Psoas muscle (tissue), 8 donors: ENCODE data around the gene AIDA. TPM values are rescaled to one million over a fixed set of nuclear protein-coding genes. Genes with fewer than 3 reads are reported as not detected.
"Not testable (repeated sequence)": the region's sequence is repeated elsewhere in the genome, so short reads cannot be mapped to it uniquely, and the experiment has no call there.

ENCODE experiments used
- ATAC-seq, 4 donors: fragments of 200-7000 bp; cut with Tn5 transposase; one replicate each; pipeline ENCODE4 v1.9.1; 2020; ENCODE audit warnings: moderate library complexity in 3 of 4, mild to moderate bottlenecking in 2 of 4
- DNase-seq, 2 donors: peaks; one replicate each; pipeline ENCODE4 v3.0.0-alpha.2; 2020
- H3K27ac ChIP-seq: fragments of 200-600 bp; one replicate; pipeline ENCODE4 v1.8.0; 2022
- H3K27me3 ChIP-seq, 3 donors: fragments of 200-600 bp in 1 of 3; one replicate each; pipeline versions ENCODE4 v1.6.1 to v1.8.0; 2013 to 2022; ENCODE audit warnings: low read length in 2 of 3, mild to moderate bottlenecking in 2 of 3, moderate library complexity in 1 of 3; ENCODE audit not compliant: insufficient read depth in 3 of 3
- H3K36me3 ChIP-seq, 2 donors: fragments of 200-600 bp in 1 of 2; one replicate each; pipeline versions ENCODE4 v1.6.1 to v1.8.0; 2013 to 2022; ENCODE audit warnings: low read depth in 1 of 2, mild to moderate bottlenecking in 1 of 2, moderate library complexity in 1 of 2; ENCODE audit not compliant: insufficient read depth in 1 of 2
- H3K4me1 ChIP-seq: fragments of 200-600 bp; one replicate; pipeline ENCODE4 v1.8.0; 2022
- H3K4me3 ChIP-seq: fragments of 200-600 bp; one replicate; pipeline ENCODE4 v1.8.0; 2022; ENCODE audit warnings: mild to moderate bottlenecking
- H3K9me3 ChIP-seq: fragments of 200-600 bp; one replicate; pipeline ENCODE4 v1.8.0; 2022
- WGBS, 3 donors: extraction: QIAGEN DNeasy Blood & Tissue Kit; methylation state at CpG; one replicate each; pipeline versions ENCODE4 v1.1.6 to v1.1.7; 2013; 5-methylcytosine and 5-hydroxymethylcytosine counted together
- intact Hi-C, 2 donors: fragments of 100-400 bp; cut with DNase I; formaldehyde crosslinking; loops; one replicate each; pipeline versions ENCODE4 v1.11.0 to v1.14.2; 2022
- polyA plus RNA-seq, 3 donors: library from polyadenylated mRNA; stranded (reverse); fragments of 200-250 nt; gene quantifications; one replicate each; pipeline ENCODE4 v1.2.3, GENCODE V29; 2013
- total RNA-seq, 4 donors: library from RNA; stranded (reverse); fragmentation: NEBNext Ultra II Directional in 2 of 4; extraction: Animal tissue kit (Norgen Biotek cat#: 25700) in 2 of 4; gene quantifications; one replicate each; pipeline versions ENCODE4 v1.2.1 to v1.2.4, GENCODE V29; 2021 to 2023
- TF ChIP-seq, protein P1 (sequence below): fragments of 200-600 bp; IDR thresholded peaks from one replicate; pipeline ENCODE4 v1.8.0; 2022; ENCODE audit warnings: antibody characterized with exemption
- donor health status: healthy with polysubstance abuse.
- donor health status: DM: no; HTN: no; CAD: no; lungs with moderate emphysema.
- donor health status: Bipolar disorder and iron deficiency.
- donor health status: healthy.
- donor health status: DM: yes; HTN: yes; CAD: no.
- donor health status: DM: no; HTN: no; CAD: no.
- donor health status: DM: no; HTN: no; CAD: no.
- donor health status: DM: yes; HTN: yes; CAD: no.

AIDA gene
- total and polyA plus RNA-seq, 7 donors = 17.8 to 57.9 (median 37.8) TPM

GRCh38 chr1:222680080-222680479, 32.2 kb downstream of the AIDA start:
- ATAC-seq (no peak), DNase-seq (no peak)
- no peaks in the 10 kb centered on the region for H3K27me3 ChIP-seq
- WGBS, 3 donors = 87 to 92% (median 88%) methylated on average over 1 of the region's 1 CpG
- TF ChIP-seq, protein P1, sequence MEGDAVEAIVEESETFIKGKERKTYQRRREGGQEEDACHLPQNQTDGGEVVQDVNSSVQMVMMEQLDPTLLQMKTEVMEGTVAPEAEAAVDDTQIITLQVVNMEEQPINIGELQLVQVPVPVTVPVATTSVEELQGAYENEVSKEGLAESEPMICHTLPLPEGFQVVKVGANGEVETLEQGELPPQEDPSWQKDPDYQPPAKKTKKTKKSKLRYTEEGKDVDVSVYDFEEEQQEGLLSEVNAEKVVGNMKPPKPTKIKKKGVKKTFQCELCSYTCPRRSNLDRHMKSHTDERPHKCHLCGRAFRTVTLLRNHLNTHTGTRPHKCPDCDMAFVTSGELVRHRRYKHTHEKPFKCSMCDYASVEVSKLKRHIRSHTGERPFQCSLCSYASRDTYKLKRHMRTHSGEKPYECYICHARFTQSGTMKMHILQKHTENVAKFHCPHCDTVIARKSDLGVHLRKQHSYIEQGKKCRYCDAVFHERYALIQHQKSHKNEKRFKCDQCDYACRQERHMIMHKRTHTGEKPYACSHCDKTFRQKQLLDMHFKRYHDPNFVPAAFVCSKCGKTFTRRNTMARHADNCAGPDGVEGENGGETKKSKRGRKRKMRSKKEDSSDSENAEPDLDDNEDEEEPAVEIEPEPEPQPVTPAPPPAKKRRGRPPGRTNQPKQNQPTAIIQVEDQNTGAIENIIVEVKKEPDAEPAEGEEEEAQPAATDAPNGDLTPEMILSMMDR = no peak
- no peak overlapping the region for H3K27ac ChIP-seq
- intact Hi-C loops = no loop called here
- no peaks in the 10 kb centered on the region for H3K9me3 ChIP-seq
- H3K36me3 ChIP-seq = peaks cover 7 to 64% of the 10 kb centered on the region in 2 donors
- H3K4me1 ChIP-seq = no peaks in the 10 kb centered on the region
- no peak overlapping the region for H3K4me3 ChIP-seq

DNA sequence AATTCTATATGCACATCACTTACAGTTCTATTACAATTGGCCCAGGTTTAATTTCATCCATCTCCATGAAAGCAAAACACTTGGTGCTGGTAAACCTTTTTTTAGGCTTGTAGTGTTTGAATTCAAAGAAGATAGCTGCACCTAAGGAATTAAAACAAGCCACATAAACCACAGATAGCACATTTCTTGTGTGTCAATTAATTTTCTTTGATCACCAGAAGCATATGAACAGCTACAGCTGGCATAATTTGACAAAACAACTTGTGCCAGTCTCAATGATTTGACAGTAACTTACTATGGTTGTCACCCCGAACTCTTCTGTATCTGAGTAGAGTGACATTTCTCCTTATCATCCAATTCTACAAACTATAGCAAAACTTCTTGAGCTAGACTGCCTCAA, 42.2 kb downstream of the AIDA start:
- DNase-seq (no peak), ATAC-seq (no peak)
- peaks cover 2 to 77% of the 10 kb centered on the region in 2 donors for H3K36me3 ChIP-seq
- no peaks in the 10 kb centered on the region for H3K9me3 ChIP-seq
- H3K27me3 ChIP-seq = no peaks in the 10 kb centered on the region
- no peak overlapping the region for H3K4me3 ChIP-seq
- H3K4me1 ChIP-seq = no peaks in the 10 kb centered on the region
- intact Hi-C loops = no loop called here
- H3K27ac ChIP-seq = no peak overlapping the region
- TF ChIP-seq, protein P1 = no peak
- WGBS, 3 donors = 90 to 100% (median 100%) methylated on average over 1 of the region's 1 CpG

GRCh38 chr1:222669107-222669506, 43.2 kb downstream of the AIDA start:
- H3K27ac ChIP-seq, intact Hi-C loops, DNase-seq, H3K9me3 ChIP-seq, H3K4me3 ChIP-seq, H3K27me3 ChIP-seq, H3K4me1 ChIP-seq: not testable (repeated sequence)
- WGBS, 3 donors = 69 to 82% (median 70%) methylated on average over 1 of the region's 2 CpGs
- peak in 1 of 4 donors; percentile 23 for ATAC-seq
- peaks cover 2 to 77% of the 10 kb centered on the region in 2 donors for H3K36me3 ChIP-seq

- peak in 2 of 4 donors; percentile 32 to 57 for ATAC-seq
- peaks cover 3 to 77% of the 10 kb centered on the region in 2 donors for H3K36me3 ChIP-seq
- DNase-seq, H3K4me3 ChIP-seq, H3K9me3 ChIP-seq, H3K27me3 ChIP-seq, H3K4me1 ChIP-seq, intact Hi-C loops: not testable (repeated sequence)
- WGBS, 3 donors = no CpG with 5 or more reads among the region's 4 CpGs
- H3K27ac ChIP-seq = peak overlapping the region; percentile 21
These were observed 44.1 kb downstream of the AIDA start for GRCh38 chr1:222668184-222668583.

DNA sequence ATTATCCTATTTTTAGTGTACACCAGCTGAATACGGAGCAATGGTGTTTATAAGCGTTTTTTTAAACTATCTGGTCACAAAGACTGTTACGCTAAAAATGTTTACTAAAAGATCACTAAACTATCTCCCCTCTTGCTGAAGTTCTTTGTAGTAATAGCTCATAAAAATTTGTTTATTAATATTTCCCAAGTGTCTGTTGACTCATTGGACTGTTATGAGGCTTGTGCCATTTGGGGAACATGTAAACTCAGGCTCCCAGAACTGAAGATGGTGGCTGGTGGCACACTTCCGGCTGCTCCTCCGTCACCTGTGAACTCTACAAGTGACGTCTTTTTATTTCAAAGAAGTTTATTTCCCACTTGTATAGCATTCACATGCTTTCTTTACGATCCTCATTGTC, 46.3 kb downstream of the AIDA start:
- ATAC-seq (peak in 2 of 4 donors; percentile 43 to 55), DNase-seq (no peak)
- Histone ChIP-seq H3K36me3 (peaks cover 12 to 80% of the 10 kb centered on the region in 2 donors), H3K27me3 (no peaks in the 10 kb centered on the region), H3K4me1 (no peaks in the 10 kb centered on the region), H3K27ac (no peak overlapping the region), H3K4me3 (no peak overlapping the region), H3K9me3 (no peaks in the 10 kb centered on the region)
- 90 to 92% (median 90%) methylated on average over 7 of the region's 7 CpGs for WGBS, 3 donors
- TF ChIP-seq, protein P1 = no peak
- intact Hi-C loops = no loop called here

DNA sequence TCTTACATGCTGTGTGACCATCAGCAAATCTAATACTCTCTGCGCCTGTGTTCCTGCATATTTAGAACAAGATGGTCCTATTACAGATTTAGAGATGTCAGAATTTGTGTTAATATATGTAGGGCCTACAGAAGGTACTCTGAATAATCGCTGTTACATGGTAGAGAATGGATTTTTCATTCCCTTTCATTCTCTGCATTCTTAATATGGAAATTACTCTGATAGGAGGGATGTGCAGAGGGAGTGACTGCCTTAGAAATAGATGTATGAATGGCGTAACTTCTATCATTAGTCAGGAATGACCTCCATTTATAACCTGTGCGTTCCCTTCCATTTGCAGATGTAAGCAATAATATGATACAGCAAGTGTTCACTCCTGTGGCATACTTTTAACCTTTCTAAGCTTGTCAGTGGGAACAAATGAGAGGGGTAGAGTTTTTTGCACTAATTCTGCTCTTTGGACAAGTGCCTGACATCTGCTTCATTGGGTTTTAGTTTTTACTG, 48.8 kb downstream of the AIDA start:
- no peaks in the 10 kb centered on the region for H3K9me3 ChIP-seq
- peak in 2 of 4 donors; percentile 61 to 72 for ATAC-seq
- intact Hi-C loops = no loop called here
- H3K4me1 ChIP-seq = no peaks in the 10 kb centered on the region
- 75 to 90% (median 81%) methylated on average over 4 of the region's 4 CpGs for WGBS, 3 donors
- TF ChIP-seq, protein P1 = no peak
- peaks cover 17 to 95% of the 10 kb centered on the region in 2 donors for H3K36me3 ChIP-seq
- H3K4me3 ChIP-seq = no peak overlapping the region
- no peak overlapping the region for H3K27ac ChIP-seq
- H3K27me3 ChIP-seq = no peaks in the 10 kb centered on the region
- no peak for DNase-seq
